ENCODE measurements around the gene KIF26A.

Gene KIF26A

GRCh38 chr14:104230119-104230815 is 91.9 kb downstream of the KIF26A start:
- H3K36me3 ChIP-seq (ENCODE audit: control insufficient read depth in 2 of 2, insufficient read depth in 1 of 2, low read length in 2 of 2): no peaks in the 10 kb centered on the region; a peak in 1 of 3 replicates
- no peaks in the 10 kb centered on the region for H3K4me1 ChIP-seq (ENCODE audit: control insufficient read depth, insufficient read depth, low read length)
- no peak overlapping the region for H3K27ac ChIP-seq (ENCODE audit: extremely low read depth, low read depth, low read length)
- no peaks in the 10 kb centered on the region for H3K9me3 ChIP-seq (ENCODE audit: control insufficient read depth, insufficient read depth, low read depth, low read length)
- H3K4me3 ChIP-seq (ENCODE audit: low read depth, low read length): no peak overlapping the region
- TF ChIP-seq ELK4 (IDR thresholded peaks at IDR 0.05; ENCODE audit: borderline replicate concordance, low read depth, low read length): no peak
- TF ChIP-seq ZNF121 (tag by site-specific recombination; IDR thresholded peaks at IDR 0.05): no peak
- no peak for TF ChIP-seq ZNF37A (tag by site-specific recombination; IDR thresholded peaks at IDR 0.05)
- TF ChIP-seq REST (tag by site-specific recombination; IDR thresholded peaks at IDR 0.05): no peak
- TF ChIP-seq ZFHX2 (tag by site-specific recombination; conservative IDR thresholded peaks at IDR 0.05): no peak
- TF ChIP-seq ZNF155 (tag by site-specific recombination; IDR thresholded peaks at IDR 0.05): no peak
- no peak for TF ChIP-seq ZNF777 (tag by site-specific recombination; IDR thresholded peaks at IDR 0.05; ENCODE audit: borderline replicate concordance)
- TF ChIP-seq ZNF311 (tag by site-specific recombination; IDR thresholded peaks at IDR 0.05; ENCODE audit: borderline replicate concordance): no peak
- CTCF ChIA-PET: no interaction called here
- POLR2A ChIA-PET: no interaction called here

All from HEK293 (cell line).